GM12878 (cell line): ENCODE data around the gene GABRQ. TPM values are rescaled to one million over a fixed set of nuclear protein-coding genes. Genes with fewer than 3 reads are reported as not detected.

Experiments used
- ATAC-seq: fragments of 200-7000 bp; cut with Tn5 transposase; 3 replicates; pipeline ENCODE4 v1.9.1; 2020; ENCODE audit warnings: mild to moderate bottlenecking, moderate library complexity
- BruUV-seq: library from RNA; stranded (reverse); fragments of 400-500 nt; replicated peaks from 2 replicates; lab custom pipeline; 2021; lab: Mats Ljungman, UMichigan
- CTCF ChIA-PET: fragments of 300-600 bp; sonication (Branson Sonifier 250); formaldehyde crosslinking; extraction: SDS; loops from one replicate; lab custom pipeline; 2021; ENCODE audit warnings: inconsistent platforms; lab: Yijun Ruan, JAX
- POLR2A ChIA-PET: fragments of 350-600 bp; formaldehyde crosslinking; extraction: SDS; loops from one replicate; lab custom pipeline; 2021; ENCODE audit warnings: inconsistent platforms; lab: Charles Lee
- RAD21 ChIA-PET: fragments of 300-600 bp; sonication (Branson Sonifier 250); formaldehyde crosslinking; loops from one replicate; lab custom pipeline; 2023; ENCODE audit warnings: antibody characterized with exemption; ENCODE audit not compliant: unreplicated experiment; lab: Charles Lee
- SMC1A ChIA-PET: fragments of 300-600 bp; sonication (Branson Sonifier 250); formaldehyde crosslinking; loops from one replicate; lab custom pipeline; 2023; ENCODE audit not compliant: unreplicated experiment, uncharacterized antibody; lab: Charles Lee
- DNase-seq: peaks from one replicate; pipeline ENCODE4 v3.0.0-alpha.2; 2011; ENCODE audit warnings: low read depth, low spot score
- FAIRE-seq: peaks from 3 replicates; lab custom pipeline; 2011; peaks lifted over from hg19 to GRCh38; lab: Jason Lieb, UNC
- H2AFZ ChIP-seq: 2 replicates; pipeline ENCODE4 v1.6.0; 2011; ENCODE audit warnings: low read depth, low read length, control low read depth; ENCODE audit not compliant: control insufficient read depth
- H3K27ac ChIP-seq: 2 replicates; pipeline ENCODE4 v1.5.1; 2011; ENCODE audit warnings: control low read depth; ENCODE audit not compliant: control insufficient read depth, insufficient read depth
- H3K27me3 ChIP-seq, 2 experiments: replicated peaks in 1 of 2; 2 replicates each; pipeline versions ENCODE4 v1.6.0 to v1.6.1; 2011; ENCODE audit warnings: low read length in 1 of 2; ENCODE audit not compliant: control insufficient read depth in 2 of 2, insufficient read depth in 2 of 2
- H3K36me3 ChIP-seq, 2 experiments: 2 replicates each; pipeline ENCODE4 v1.5.1; 2011; ENCODE audit warnings: low read length in 1 of 2; ENCODE audit not compliant: control insufficient read depth in 2 of 2, insufficient read depth in 2 of 2
- H3K4me1 ChIP-seq: 2 replicates; pipeline ENCODE4 v1.6.1; 2011; ENCODE audit warnings: mild to moderate bottlenecking, low read length, moderate library complexity, mixed read lengths; ENCODE audit not compliant: control insufficient read depth, insufficient read depth
- H3K4me2 ChIP-seq: 2 replicates; pipeline ENCODE4 v1.6.0; 2011; ENCODE audit warnings: control low read depth; ENCODE audit not compliant: control insufficient read depth, insufficient read depth
- H3K4me3 ChIP-seq: fragments of 200-600 bp; sonication (generic); 2 replicates; pipeline ENCODE4 v1.5.1; 2016
- H3K79me2 ChIP-seq: 2 replicates; pipeline ENCODE4 v1.6.0; 2011; ENCODE audit warnings: low read length; ENCODE audit not compliant: control insufficient read depth, insufficient read depth
- H3K9ac ChIP-seq: 2 replicates; pipeline ENCODE4 v1.8.0; 2011; ENCODE audit warnings: low read length, control low read depth, mixed read lengths; ENCODE audit not compliant: control insufficient read depth, insufficient read depth
- H3K9me3 ChIP-seq: replicated peaks from 3 replicates; pipeline ENCODE4 v1.5.1; 2011; ENCODE audit warnings: mild to moderate bottlenecking, low read length; ENCODE audit not compliant: control insufficient read depth, insufficient read depth
- H4K20me1 ChIP-seq: 2 replicates; pipeline ENCODE4 v1.6.0; 2011; ENCODE audit not compliant: control insufficient read depth, insufficient read depth
- CEBPB ChIP-seq, 2 experiments: fragments of 150-350 bp in 1 of 2; IDR thresholded peaks; 2 replicates each; pipeline ENCODE4 v1.6.1; 2012 to 2014; ENCODE audit warnings: low read depth in 2 of 2, low read length in 2 of 2, borderline replicate concordance in 1 of 2, inconsistent platforms in 1 of 2
- CEBPZ ChIP-seq: fragments of 150-350 bp; IDR thresholded peaks from 2 replicates; pipeline ENCODE4 v1.6.1; 2016; ENCODE audit warnings: low read depth, low read length
- ETV6 ChIP-seq, 2 experiments: fragments of 450-650 bp in 1 of 2; IDR thresholded peaks in 1 of 2; conservative IDR thresholded peaks in 1 of 2; 2 replicates each; pipeline ENCODE4 v1.6.1; 2014; ENCODE audit warnings: antibody characterized with exemption in 1 of 2, borderline replicate concordance in 1 of 2, low read depth in 1 of 2, mild to moderate bottlenecking in 1 of 2, moderate library complexity in 1 of 2
- MXI1 ChIP-seq: fragments of 150-350 bp; IDR thresholded peaks from 2 replicates; pipeline ENCODE4 v1.6.1; 2011; ENCODE audit warnings: low read depth, mild to moderate bottlenecking, inconsistent platforms, low read length, improper control_type of control experiment
- REST ChIP-seq: IDR thresholded peaks from 2 replicates; pipeline ENCODE4 v1.6.1; 2012; ENCODE audit warnings: mild to moderate bottlenecking, low read depth, low read length
- WGBS: methylation state at CpG from one replicate; pipeline ENCODE4 v1.1.6; 2016; ENCODE audit warnings: low lambda C conversion rate; ENCODE audit not compliant: insufficient replicate concordance, insufficient coverage; ENCODE audit errors: missing lambda C conversion rate; 5-methylcytosine and 5-hydroxymethylcytosine counted together
- in situ Hi-C: fragments of 300-500 bp; cut with MboI; formaldehyde crosslinking; loops from 9 replicates; pipeline ENCODE4 v1.14.3; 2018; ENCODE audit warnings: mixed read lengths
- intact Hi-C: fragments of 100-400 bp; cut with micrococcal nuclease; formaldehyde crosslinking; loops from one replicate; pipeline ENCODE4 v1.14.2; 2022; ENCODE audit not compliant: unreplicated experiment
- polyA plus RNA-seq, 11 experiments: library from polyadenylated mRNA; depleted of rRNA in 4 of 11; unstranded in 6 of 11; stranded (reverse) in 5 of 11; fragments of >200 nt; fragmentation: Nextera tagmentation in 4 of 11; fragmentation: Illumina TruSeq in 1 of 11; extraction: Ambion mirVana in 4 of 11; extraction: Trizol in 1 of 11; gene quantifications; 1 replicate in 1 of 11; 2 replicates in 10 of 11; pipeline versions ENCODE4 v1.2.1 to v1.2.3, GENCODE V29; 2011 to 2016; ENCODE audit warnings: inconsistent platforms in 2 of 11, missing spikeins in 2 of 11, low read depth in 1 of 11
- total RNA-seq, 4 experiments: library from RNA; depleted of rRNA in 3 of 4; stranded (reverse); fragments of >200 nt in 3 of 4; fragmentation: Illumina TruSeq in 1 of 4; extraction: Trizol in 1 of 4; gene quantifications; 2 replicates each; pipeline versions ENCODE4 v1.2.1 to v1.2.3, GENCODE V29; 2013 to 2021

The GABRQ gene
- total and polyA plus RNA-seq, 10 of the 15 experiments (the other 5 are each of a cell fraction or from before 2014, with no cell fraction given): 0.04 TPM; not detected in 9

- intact Hi-C loops: no loop called here
These were observed 20.6 kb downstream of the GABRQ start for GRCh38 chrX:152658302-152658701.

More at GRCh38 chrX:152658302-152658701, 20.6 kb downstream of the GABRQ start:
- POLR2A ChIA-PET: no interaction called here
- H3K4me3 ChIP-seq: no peak overlapping the region
- no peak overlapping the region for H2AFZ ChIP-seq
- RAD21 ChIA-PET: interaction anchor here (1.4 kb wide), 1 partner anchor 16 kb away, joined by 3 read pairs; no protein-coding TSS in a partner anchor
- in situ Hi-C loops: loop anchor here (25.0 kb wide), 1 partner anchor 104 kb away; the partner anchor contains the start of genes CSAG3, MAGEA2 and MAGEA6
- H4K20me1 ChIP-seq: no peaks in the 10 kb centered on the region
- H3K9ac ChIP-seq: no peak overlapping the region
- no TSS peak for BruUV-seq
- no peak for ATAC-seq
- H3K4me2 ChIP-seq: no peak overlapping the region
- SMC1A ChIA-PET: no interaction called here
- CTCF ChIA-PET: interaction anchor here (0.7 to 3.1 kb wide), 2 partner anchors 17 to 26 kb away, joined by 5 to 8 read pairs; no protein-coding TSS in a partner anchor
- no peak overlapping the region for H3K27ac ChIP-seq
- H3K36me3 ChIP-seq: no peaks in the 10 kb centered on the region
- 0% methylated on average over 2 of the region's 2 CpGs for WGBS
- H3K79me2 ChIP-seq: no peaks in the 10 kb centered on the region
- no peak for FAIRE-seq
- no peak for DNase-seq
- H3K27me3 ChIP-seq: no peaks in the 10 kb centered on the region
- TF ChIP-seq ETV6 (conservative IDR thresholded peaks at IDR 0.05 in 1 of 2, IDR thresholded peaks at IDR 0.05 in 1 of 2; ENCODE audit: borderline replicate concordance in 1 of 2, low read depth in 1 of 2) (no peak), CEBPB (IDR thresholded peaks at IDR 0.05; ENCODE audit: borderline replicate concordance in 1 of 2, low read depth in 2 of 2, low read length in 2 of 2) (no peak), MXI1 (no peak), CEBPZ (no peak), REST (no peak)
- H3K9me3 ChIP-seq: no peaks in the 10 kb centered on the region
- no peaks in the 10 kb centered on the region for H3K4me1 ChIP-seq
